Body of pancreas (tissue), 4 donors: ENCODE data around the gene GRIN1.

Experiments
- CTCF ChIP-seq, 7 experiments: fragments of 450-650 bp in 4 of 7; fragments of 200-600 bp in 3 of 7; sonication (generic) in 3 of 7; IDR thresholded peaks; one replicate each; pipeline ENCODE4 v1.5.1; 2016 to 2019; ENCODE audit warnings: antibody characterized with exemption in 7 of 7
- POLR2A ChIP-seq, 3 donors: fragments of 450-650 bp; IDR thresholded peaks; one replicate each; pipeline ENCODE4 v1.6.1; 2016; ENCODE audit warnings: antibody characterized with exemption in 3 of 3, mild to moderate bottlenecking in 2 of 3

- TF ChIP-seq CTCF (IDR thresholded peaks at IDR 0.05) (no peak), POLR2A (IDR thresholded peaks at IDR 0.05) (no peak)
These were observed 27.7 kb downstream of the GRIN1 start for GRCh38 chr9:137166380-137167229.
